NCI-H1092 treated with DMSO at 0.1 percent for 48 hours (cell line): ENCODE measurements around the gene ERV3-1.
"Not testable (repeated sequence)": the region's sequence is repeated elsewhere in the genome, so short reads cannot be mapped to it uniquely, and the experiment has no call there.

Experiments
- DNase-seq: peaks from one replicate; lab custom pipeline; 2025; lab: John Stamatoyannopoulos, UW

Gene ERV3-1

GRCh38 chr7:65006094-65006992, at the start of gene ERV3-1:
Gene ERV3-1, minus strand, starts transcription at chr7:65006687. Its CDS starts 13,661 bp downstream, at chr7:64993026.
- peak; percentile 99 for DNase-seq

GRCh38 chr7:65055786-65056185, 49.3 kb upstream of the ERV3-1 start:
- not testable (repeated sequence) for DNase-seq

- DNase-seq = not testable (repeated sequence)
Observed at GRCh38 chr7:65054466-65054994, 48.0 kb upstream of the ERV3-1 start.

- DNase-seq = not testable (repeated sequence)
Observed at GRCh38 chr7:65051654-65052053, 45.2 kb upstream of the ERV3-1 start.

- DNase-seq = not testable (repeated sequence)
Observed at GRCh38 chr7:65051139-65051538, 44.7 kb upstream of the ERV3-1 start.

- not testable (repeated sequence) for DNase-seq
Observed at GRCh38 chr7:65046329-65046728, 39.8 kb upstream of the ERV3-1 start.

- not testable (repeated sequence) for DNase-seq
Observed at GRCh38 chr7:65045589-65045988, 39.1 kb upstream of the ERV3-1 start.

- peak; percentile 52 for DNase-seq
Observed at GRCh38 chr7:65038767-65039166, 32.3 kb upstream of the ERV3-1 start.

- peak; percentile 93 for DNase-seq
Observed at GRCh38 chr7:65037740-65038688, 31.5 kb upstream of the ERV3-1 start.

- not testable (repeated sequence) for DNase-seq
Observed at GRCh38 chr7:65036526-65036925, 30.0 kb upstream of the ERV3-1 start.

GRCh38 chr7:65035469-65035868, 29.0 kb upstream of the ERV3-1 start:
- DNase-seq = not testable (repeated sequence)

- DNase-seq = not testable (repeated sequence)
Observed at GRCh38 chr7:65034120-65034782, 27.8 kb upstream of the ERV3-1 start.

GRCh38 chr7:65033391-65033790, 26.9 kb upstream of the ERV3-1 start:
- not testable (repeated sequence) for DNase-seq

- DNase-seq = not testable (repeated sequence)
Observed at GRCh38 chr7:65025023-65025422, 18.5 kb upstream of the ERV3-1 start.

GRCh38 chr7:65020978-65021377, 14.5 kb upstream of the ERV3-1 start:
- DNase-seq = not testable (repeated sequence)

- not testable (repeated sequence) for DNase-seq
Observed at GRCh38 chr7:65009881-65010280, 3.4 kb upstream of the ERV3-1 start.

GRCh38 chr7:65009394-65009793, 2.9 kb upstream of the ERV3-1 start:
- not testable (repeated sequence) for DNase-seq

- not testable (repeated sequence) for DNase-seq
Observed at GRCh38 chr7:65007036-65007435, 549 bp upstream of the ERV3-1 start.

GRCh38 chr7:65004575-65004974, 1.9 kb downstream of the ERV3-1 start:
- no peak for DNase-seq

- DNase-seq = no peak
Observed at GRCh38 chr7:65002972-65003585, 3.4 kb downstream of the ERV3-1 start.

GRCh38 chr7:65001291-65001814, 5.1 kb downstream of the ERV3-1 start:
- DNase-seq = no peak
